C4-2B (cell line): ENCODE measurements around the gene RAG1.

ENCODE experiments used
- CTCF ChIP-seq: fragments of 450-650 bp; conservative IDR thresholded peaks from 2 replicates; pipeline ENCODE4 v1.5.1; 2017; ENCODE audit warnings: mild to moderate bottlenecking
- ZFX ChIP-seq: fragments of 450-650 bp; IDR thresholded peaks from 2 replicates; pipeline ENCODE4 v1.6.1; 2017

GRCh38 chr11:36627006-36627405 is 59.2 kb downstream of the RAG1 start:
- TF ChIP-seq CTCF (no peak), ZFX (no peak)
